Fibroblast of pulmonary artery (primary cell): ENCODE measurements around the gene TDRD9.

Experiments used
- DNase-seq: peaks from one replicate; pipeline ENCODE4 v3.0.0-alpha.2; 2010; ENCODE audit warnings: low read depth
- H3K4me3 ChIP-seq: replicated peaks from 2 replicates; pipeline ENCODE4 v1.5.1; 2011; ENCODE audit warnings: low read depth, mild to moderate bottlenecking, control low read depth, low read length, moderate library complexity
- TF ChIP-seq, protein P1 (sequence below): IDR thresholded peaks from 2 replicates; pipeline ENCODE4 v1.5.1; 2011; ENCODE audit warnings: mild to moderate bottlenecking, control low read depth, low read length, inconsistent platforms; ENCODE audit errors: missing control alignments

The TDRD9 gene

GRCh38 chr14:104026024-104026423, 97.8 kb downstream of the TDRD9 start:
- no peak for DNase-seq
- no peak overlapping the region for H3K4me3 ChIP-seq
- TF ChIP-seq, protein P1, sequence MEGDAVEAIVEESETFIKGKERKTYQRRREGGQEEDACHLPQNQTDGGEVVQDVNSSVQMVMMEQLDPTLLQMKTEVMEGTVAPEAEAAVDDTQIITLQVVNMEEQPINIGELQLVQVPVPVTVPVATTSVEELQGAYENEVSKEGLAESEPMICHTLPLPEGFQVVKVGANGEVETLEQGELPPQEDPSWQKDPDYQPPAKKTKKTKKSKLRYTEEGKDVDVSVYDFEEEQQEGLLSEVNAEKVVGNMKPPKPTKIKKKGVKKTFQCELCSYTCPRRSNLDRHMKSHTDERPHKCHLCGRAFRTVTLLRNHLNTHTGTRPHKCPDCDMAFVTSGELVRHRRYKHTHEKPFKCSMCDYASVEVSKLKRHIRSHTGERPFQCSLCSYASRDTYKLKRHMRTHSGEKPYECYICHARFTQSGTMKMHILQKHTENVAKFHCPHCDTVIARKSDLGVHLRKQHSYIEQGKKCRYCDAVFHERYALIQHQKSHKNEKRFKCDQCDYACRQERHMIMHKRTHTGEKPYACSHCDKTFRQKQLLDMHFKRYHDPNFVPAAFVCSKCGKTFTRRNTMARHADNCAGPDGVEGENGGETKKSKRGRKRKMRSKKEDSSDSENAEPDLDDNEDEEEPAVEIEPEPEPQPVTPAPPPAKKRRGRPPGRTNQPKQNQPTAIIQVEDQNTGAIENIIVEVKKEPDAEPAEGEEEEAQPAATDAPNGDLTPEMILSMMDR, result no peak

DNA sequence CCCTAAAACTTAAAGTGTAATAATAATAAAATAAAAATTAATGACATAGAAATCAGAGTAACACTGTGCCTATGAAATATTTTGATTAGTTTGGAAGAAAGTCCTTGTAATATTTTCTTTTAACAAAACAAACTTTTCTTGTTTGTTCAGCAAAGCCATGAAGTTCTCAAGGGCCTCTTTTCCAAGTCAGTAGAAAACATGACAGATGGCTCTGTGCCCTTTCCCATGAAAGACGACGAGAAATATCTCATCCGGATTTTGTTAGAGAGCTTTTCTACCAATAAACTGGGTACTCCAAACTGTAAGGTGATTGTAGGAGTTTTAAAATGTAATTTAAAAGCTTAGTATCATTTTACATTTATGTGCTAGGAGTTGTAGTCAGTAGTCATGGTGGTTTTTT, 102.7 kb downstream of the TDRD9 start:
- no peak for DNase-seq
- no peak overlapping the region for H3K4me3 ChIP-seq
- TF ChIP-seq, protein P1, result no peak

DNA sequence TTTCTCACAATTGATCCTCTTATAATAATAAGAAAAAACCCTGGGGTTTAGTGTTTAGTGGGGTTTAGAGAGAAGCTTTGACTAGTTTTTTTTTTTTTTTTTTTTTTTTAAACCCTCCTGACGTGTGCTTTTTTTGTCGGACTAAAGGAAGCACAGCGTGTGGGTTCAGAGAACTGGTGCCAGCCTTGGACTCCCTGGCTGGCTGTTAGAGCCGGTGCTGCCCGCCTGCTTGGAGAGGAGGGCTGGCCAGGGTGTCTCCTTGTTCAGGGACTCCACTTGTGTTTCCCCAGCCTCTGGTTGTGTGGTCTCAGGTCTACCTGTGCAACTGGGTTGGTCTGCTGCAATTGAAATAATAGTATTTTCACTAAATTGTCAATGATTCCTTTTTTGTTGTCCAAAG, 103.1 kb downstream of the TDRD9 start:
- TF ChIP-seq, protein P1, result no peak
- H3K4me3 ChIP-seq, result no peak overlapping the region
- DNase-seq, result no peak

DNA sequence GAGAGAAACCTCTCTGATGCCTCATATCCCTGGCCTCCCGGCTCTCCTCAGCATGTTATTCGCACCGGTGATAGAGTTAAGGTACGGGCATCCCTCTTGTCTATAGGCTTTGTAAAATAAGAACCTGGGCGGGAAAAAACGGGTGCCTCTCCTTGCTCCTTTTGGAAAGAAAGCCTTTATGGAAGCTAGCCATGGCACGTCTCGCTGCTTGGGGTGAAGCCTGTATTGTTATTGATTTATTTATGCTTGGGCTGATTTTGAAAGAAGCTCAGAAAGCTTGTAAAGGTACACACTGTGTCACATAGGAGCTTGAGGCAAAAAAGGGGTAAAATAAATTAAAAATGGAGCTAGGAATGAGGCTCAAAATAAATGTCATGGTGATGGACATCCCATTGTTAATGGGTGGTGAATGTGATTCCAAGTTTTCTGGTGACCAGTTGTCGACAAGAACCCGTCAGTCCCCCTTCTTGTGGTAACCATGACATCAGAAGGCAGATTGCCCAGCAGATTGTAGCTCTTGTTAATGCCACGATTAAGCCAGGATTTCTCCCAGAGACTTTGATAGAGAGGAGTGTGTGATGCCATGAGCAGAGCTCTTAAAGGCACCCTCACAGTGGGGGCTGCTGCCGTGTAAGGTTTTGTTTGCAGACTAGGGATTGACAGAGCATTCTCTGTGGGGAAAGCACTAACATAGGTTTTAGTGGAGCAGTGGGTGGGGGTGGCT, 106.9 kb downstream of the TDRD9 start:
- no peak overlapping the region for H3K4me3 ChIP-seq
- no peak for DNase-seq
- TF ChIP-seq, protein P1, result no peak

GRCh38 chr14:104036212-104036611, 108.0 kb downstream of the TDRD9 start:
- no peak for DNase-seq
- TF ChIP-seq, protein P1, result no peak
- H3K4me3 ChIP-seq, result no peak overlapping the region

- no peak for DNase-seq
- no peak overlapping the region for H3K4me3 ChIP-seq
- TF ChIP-seq, protein P1, result no peak
Observed at GRCh38 chr14:104037074-104037473, 108.8 kb downstream of the TDRD9 start.

DNA sequence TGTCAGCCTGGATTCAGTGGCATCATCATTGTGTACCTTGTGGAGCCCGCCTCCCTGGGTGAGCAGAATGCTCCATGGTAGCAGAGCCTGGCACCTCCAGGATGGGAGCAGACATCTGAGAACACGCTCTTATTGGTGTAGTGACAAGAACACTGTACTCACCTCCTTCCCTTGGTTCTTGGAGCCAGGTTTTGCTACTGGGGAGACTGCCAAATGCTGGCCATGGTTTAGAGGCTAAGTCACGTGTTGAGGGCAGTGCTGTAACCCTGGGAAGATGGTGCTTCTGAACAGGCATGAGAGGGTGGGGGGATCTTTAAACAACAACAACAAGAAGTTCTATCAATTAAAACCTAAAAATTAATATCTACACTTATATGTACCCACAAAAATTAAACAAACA, 109.6 kb downstream of the TDRD9 start:
- TF ChIP-seq, protein P1, result no peak
- H3K4me3 ChIP-seq, result no peak overlapping the region
- no peak for DNase-seq
